ENCODE measurements around the gene ZFP57. TPM values are rescaled to one million over a fixed set of nuclear protein-coding genes. Genes with fewer than 3 reads are reported as not detected.

ZFP57 gene
- total RNA-seq, 1 experiment from 2014 or later, result not detected

DNA sequence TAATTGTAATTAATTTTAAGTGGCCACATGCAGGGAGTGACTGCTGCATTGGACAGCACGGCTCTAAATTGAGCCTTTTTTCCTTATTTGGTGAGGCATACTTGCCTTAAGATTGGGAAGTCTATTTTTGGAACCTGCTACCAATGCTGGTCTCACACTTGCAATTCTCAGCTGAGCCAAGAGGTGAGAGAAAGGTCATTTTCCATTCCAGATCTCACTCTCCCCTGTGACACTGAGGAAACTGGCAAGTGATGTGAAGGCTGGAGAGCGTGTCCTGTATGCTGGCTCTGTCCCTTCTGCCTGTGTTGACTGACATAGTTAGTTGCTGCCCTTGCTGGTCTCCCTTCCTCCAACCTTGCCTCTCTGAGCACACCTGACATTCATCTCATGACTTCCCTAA lies 24.8 kb downstream of the ZFP57 start:
- DNase-seq (ENCODE audit: low read depth), result no peak

DNA sequence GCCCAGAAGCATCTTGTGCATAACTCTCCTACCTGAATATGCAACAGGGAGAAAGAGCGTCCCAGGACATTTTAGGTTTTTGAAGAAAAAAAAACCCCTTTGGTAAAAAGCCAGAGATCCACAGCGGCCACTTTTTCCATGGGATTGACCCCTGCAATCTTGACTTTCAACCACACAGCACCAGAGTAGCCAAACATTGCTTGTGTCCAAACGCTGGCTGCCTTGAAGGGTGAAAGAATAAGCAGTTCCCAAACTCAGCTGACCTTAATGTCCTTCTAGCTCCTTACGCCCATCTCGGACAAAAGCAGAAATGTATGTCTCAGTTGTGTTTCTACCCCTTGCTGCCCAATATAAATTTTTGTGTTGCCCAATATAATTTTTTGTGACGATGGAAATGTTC lies 25.3 kb downstream of the ZFP57 start:
- no peak for DNase-seq (ENCODE audit: low read depth)

DNA sequence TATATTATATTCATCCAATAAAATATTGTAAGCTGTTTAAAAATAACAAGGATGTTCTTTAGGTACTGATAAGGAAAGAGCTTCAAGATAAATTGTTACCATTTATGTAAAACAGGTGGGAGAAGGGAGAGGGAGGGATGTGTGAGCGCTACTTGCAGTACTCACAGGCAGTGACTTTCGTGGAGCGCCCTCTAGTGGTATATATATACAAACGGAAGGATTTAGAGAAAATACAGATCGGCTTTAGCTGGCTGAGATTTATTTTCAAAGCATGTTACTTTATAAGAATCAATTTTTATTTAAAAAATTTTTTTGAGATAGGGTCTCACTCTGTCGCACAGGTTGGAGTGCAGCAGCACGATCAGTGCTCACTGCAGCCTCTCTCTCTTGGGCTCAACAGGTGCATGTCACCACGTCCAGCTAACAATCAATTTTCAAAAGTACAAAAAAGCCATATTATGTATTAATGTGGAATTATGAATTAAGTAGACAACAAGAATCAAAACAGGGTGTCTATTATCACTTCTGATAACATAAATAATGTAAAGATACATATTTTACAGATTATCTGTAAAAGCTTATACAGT lies 27.4 kb downstream of the ZFP57 start:
- DNase-seq (ENCODE audit: low read depth), result no peak

DNA sequence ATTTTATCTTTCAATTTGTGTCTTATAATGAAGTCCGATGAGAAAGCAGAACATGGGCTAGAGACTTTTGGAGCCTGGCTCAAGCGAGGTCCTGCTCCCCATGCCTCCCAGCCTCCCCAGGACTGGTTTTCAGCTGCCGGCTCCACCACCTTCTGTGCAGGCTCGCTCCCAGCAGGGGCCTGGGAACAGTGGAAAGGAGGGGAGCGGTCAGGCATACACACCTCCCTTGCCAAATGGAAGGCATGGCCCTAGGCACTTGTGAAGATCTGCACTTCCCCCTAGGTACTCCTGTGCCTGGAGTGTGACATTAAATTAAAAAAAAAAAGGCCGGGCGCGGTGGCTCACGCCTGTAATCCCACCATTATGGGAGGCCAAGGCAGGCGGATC lies 28.8 kb downstream of the ZFP57 start:
- DNase-seq (ENCODE audit: low read depth), result no peak

- no peak for DNase-seq (ENCODE audit: low read depth)
Measured at GRCh38 chr6:29651413-29652197, 29.3 kb downstream of the ZFP57 start.

DNA sequence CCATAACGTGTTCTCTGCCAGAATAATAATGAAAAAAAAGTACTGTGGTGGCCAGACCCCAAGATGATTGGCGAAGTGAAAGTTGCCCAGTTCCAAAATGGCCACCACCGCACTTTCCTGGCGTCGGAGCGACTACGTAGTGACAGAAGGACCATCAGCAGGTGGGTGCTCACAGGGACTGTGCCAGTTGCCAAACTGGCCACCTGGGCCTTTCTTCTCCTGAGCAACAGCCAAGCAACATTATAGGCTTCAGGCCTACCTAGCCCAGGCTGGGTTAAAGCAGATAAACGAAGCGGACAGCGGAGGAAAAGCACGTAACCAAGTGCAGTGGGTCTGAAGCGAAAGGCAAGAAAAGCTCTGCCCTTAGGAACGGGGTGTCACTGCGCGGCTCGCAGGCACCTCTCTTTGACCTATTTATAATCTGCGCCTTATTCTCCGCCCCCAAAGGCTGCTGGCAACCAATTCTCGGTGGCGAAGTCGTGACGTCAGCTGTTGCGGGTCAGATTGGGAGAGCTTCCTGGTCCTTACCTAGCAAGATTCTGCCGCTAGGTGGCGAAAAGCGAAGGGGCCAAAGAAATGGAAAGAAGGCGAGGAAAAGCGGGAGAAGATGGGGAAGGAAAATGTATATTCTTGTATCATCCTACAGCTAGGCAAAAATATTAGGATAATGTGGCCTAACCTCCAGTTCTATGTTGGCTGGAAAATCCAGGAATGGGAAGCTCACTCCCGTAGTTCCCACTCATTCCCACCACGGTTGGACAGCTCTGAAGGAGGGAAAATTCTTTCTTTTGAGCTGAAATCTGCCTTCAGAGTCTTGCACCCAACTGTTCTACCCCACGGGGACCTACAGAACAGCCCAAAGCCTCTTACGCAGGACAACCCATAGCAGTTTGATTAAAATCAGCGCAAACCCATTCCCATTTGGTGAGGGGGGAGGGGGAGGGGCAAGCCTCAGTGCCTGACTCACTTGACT lies 31.0 kb downstream of the ZFP57 start:
- peak; percentile 93 for DNase-seq (ENCODE audit: low read depth)

DNA sequence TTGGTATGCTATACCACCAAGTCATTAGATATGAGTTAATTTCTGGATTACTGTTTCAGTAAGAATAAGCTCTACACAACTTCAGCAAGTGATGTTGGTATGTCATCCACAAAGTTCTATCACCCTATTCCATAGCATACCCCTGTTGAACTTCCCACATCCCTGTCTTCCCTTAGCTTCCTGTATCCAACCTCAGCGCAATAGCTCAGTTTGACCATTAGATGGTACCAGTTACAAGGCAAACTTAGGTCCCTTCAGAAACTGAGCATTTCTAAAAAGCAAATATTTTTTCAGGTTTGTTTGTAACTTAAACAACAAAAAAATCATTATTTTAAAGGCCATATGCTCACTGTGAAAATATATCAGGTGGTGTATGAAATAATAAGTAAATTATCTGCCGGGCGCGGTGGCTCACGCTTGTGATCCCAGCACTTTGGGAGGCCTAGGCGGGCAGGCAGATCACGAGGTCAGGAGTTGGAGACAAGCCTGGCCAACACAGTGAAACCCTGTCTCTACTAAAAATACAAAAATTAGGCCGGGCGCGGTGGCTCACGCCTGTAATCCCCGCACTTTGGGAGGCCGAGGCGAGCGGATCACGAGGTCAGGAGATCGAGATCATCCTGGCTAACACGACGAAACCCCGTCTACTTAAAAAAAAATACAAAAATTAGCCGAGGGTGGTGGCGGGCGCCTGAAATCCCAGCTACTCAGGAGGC lies 32.9 kb downstream of the ZFP57 start:
- DNase-seq (ENCODE audit: low read depth), result peak; percentile 36

DNA sequence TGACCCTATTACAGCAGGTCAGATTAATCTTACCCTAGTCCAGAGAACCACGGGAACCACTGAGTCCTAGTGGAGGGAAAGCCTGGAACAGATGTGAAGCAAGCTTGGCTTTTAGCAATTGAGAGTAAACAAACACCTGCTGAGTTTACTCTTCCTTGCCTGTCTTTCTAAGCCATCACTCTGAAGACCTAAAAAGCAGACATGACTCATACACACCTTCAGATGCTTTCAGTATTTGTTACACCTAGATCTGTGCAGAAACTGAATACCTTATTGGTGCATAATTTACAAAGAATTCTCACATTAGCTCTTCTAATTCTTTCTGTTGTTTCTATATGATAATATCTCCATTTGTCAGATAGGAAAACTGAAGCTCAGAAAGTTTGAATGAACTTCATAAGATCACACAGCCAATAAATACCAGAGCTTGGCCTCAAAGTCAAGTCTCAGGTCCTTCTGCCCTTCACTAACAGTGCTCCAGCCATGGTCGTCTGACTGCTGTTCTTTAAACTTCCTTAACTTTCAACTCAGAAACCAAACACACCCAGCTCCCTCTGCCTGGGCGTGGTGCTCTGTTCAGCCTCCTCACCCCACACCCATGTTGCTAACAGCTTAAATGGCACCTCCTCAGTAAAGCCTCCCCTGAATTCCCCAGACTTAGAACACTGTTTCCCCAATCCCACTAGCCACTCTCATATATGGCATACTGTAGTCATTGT lies 39.4 kb downstream of the ZFP57 start:
- no peak for DNase-seq (ENCODE audit: low read depth)

- DNase-seq (ENCODE audit: low read depth), result no peak
Measured at GRCh38 chr6:29637247-29637646, 43.7 kb downstream of the ZFP57 start.

GRCh38 chr6:29633534-29633905 lies 47.4 kb downstream of the ZFP57 start:
- DNase-seq (ENCODE audit: low read depth), result no peak

- DNase-seq (ENCODE audit: low read depth), result peak; percentile 76
Measured at GRCh38 chr6:29632789-29633533, 48.0 kb downstream of the ZFP57 start, which contains the start of gene GABBR1. Gene GABBR1 (minus strand): TSS chr6:29633183. CDS start chr6:29632385, 798 bp downstream.

DNA sequence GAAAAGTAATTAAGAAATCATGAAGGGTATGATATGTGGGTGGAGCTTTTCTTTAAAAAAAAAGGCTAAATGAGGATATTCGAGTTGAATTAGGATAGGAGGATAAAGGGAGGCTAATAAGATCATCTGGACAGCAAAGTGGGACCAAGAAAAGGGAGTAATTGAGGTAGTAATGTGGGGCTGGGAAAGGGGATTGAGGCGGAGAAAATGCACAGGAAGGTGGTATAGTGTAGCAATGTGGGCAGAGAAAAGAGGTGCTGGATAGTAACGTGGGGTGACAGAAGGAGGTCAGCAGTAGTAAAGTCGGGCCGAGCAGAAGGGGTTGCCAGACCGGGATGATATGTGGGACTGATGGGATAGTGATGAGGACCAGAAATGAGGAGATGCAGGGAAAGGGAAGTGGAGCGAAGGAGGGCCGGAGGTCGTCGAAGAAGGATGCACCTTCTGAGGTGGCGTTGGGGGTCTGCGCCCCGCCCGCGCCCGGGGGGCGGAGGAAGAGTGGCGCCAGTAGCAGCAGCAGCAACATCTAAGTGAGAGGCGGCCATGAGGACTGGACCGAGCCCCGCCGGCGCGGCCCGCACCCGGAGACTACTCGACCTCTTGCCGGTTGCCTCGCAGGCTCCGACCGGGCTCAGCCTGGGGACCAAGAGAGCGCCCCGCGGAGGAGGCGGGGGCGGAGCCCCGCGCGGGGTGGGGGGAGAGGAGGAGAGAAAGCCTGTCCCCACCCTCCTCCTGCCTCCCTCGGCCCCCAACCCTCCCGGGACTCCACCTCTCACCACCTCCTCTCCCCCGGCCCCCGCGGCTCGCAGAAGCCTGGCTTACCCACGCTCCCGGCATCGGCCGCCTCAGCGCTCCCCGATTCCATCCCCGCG lies 48.9 kb downstream of the ZFP57 start:
- peak; percentile 46 for DNase-seq (ENCODE audit: low read depth)

DNA sequence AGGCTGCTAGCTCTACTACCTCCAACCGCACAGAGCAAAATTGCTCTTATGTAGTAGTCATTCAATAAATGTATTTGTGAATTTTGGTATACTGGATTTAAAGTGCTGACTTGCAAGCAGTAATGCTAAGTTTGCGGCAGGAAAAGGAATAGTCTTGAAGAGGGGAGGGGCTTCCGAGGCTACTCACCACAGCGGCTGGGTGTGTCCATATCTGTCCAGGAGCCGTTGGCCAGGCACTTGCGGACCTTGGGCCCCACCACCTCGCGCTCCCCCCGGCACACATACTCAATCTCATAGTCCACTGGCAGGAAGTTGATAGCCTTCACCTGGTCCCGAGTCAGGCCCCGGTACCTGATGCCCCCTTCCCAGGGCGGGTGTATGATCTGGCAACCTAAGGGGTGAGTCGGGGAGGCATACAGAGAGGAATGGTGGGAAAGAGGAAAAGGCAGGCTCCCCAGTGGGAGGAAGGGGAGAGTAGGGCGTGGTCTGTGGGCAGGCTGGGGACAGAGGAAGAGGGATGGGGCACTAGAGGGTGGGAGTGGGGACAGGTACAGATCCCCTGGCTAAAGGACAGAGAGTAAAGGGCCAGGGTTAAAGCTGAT lies 49.6 kb downstream of the ZFP57 start:
- DNase-seq (ENCODE audit: low read depth), result peak; percentile 65

- no peak for DNase-seq (ENCODE audit: low read depth)
Measured at GRCh38 chr6:29630315-29630714, 50.6 kb downstream of the ZFP57 start.

DNA sequence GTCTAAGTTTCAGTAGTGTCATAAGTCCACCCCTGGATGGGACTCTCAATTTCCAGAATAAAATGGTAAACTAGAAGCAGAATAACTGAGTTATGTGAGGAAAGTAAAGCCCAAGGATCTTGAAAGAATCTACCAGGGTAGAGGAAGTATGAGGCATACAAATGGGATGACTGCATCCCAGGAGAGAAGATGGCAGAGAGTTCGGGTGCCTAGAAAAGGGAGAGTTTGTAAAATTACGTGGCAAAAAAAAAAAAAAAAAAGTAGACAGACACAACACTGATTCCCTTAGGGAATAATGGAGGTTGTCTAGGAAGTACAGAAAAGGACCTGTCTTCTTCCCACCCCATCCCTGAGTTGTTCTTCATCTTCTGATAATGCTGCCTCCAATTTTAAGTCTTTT lies 51.4 kb downstream of the ZFP57 start:
- peak; percentile 47 for DNase-seq (ENCODE audit: low read depth)

GRCh38 chr6:29628419-29629281 lies 52.3 kb downstream of the ZFP57 start:
- peak; percentile 85 for DNase-seq (ENCODE audit: low read depth)

DNA sequence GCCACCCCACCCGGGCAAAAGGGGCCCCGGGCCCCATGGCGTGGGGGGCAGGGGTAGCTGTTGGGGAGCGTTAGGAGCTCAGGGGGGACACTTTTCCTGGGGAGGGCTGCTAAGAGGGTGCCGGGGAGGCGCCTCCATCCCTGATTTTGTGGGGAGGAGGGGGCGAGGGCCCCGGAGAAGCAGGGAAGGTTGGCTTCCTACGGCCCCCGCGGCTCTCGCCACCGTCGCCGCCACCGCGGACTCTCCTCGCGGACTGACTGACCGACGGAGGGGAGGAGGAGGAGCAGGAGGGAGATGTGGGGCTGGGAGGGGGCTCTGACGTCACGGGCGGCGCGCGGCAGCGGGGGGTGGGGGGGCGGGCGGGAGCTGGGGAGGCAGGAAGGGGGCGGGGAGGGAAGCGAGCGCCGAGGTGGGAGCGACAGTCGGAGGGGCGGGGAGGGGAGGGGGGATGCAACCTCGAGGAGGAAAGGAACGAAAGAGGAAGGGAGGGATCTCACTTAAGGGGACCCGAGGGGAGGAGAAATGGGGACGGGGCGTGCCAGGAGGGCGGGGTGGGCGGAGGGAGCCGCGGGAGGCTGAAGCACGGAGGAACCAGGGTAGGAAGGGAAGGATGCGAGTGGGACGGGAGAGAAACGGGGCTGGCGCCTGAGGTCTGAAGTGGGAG lies 53.1 kb downstream of the ZFP57 start:
- DNase-seq (ENCODE audit: low read depth), result peak; percentile 63
